NCI-H1436 (cell line): ENCODE results near the gene ADARB1.
A peak's percentile ranks its signal among the peaks of the same experiment; 100 is the strongest.
"Not testable (repeated sequence)": the region's sequence is repeated elsewhere in the genome, so short reads cannot be mapped to it uniquely, and the experiment has no call there.

Experiments used
- DNase-seq: peaks from one replicate; lab custom pipeline; 2025; lab: John Stamatoyannopoulos, UW

The ADARB1 gene

GRCh38 chr21:45117314-45117713 is 42.9 kb downstream of the ADARB1 start:
- DNase-seq, result no peak

- no peak for DNase-seq
Observed at GRCh38 chr21:45118099-45118498, 43.7 kb downstream of the ADARB1 start.

- no peak for DNase-seq
Observed at GRCh38 chr21:45119812-45120211, 45.4 kb downstream of the ADARB1 start.

- DNase-seq, result no peak
Observed at GRCh38 chr21:45120975-45121374, 46.6 kb downstream of the ADARB1 start.

GRCh38 chr21:45122030-45122429 is 47.6 kb downstream of the ADARB1 start:
- no peak for DNase-seq

GRCh38 chr21:45122432-45123132 is 48.2 kb downstream of the ADARB1 start:
- no peak for DNase-seq

- DNase-seq, result no peak
Observed at GRCh38 chr21:45123440-45123839, 49.1 kb downstream of the ADARB1 start.

- no peak for DNase-seq
Observed at GRCh38 chr21:45124596-45124995, 50.2 kb downstream of the ADARB1 start.

GRCh38 chr21:45125357-45125756 is 51.0 kb downstream of the ADARB1 start:
- DNase-seq, result no peak

GRCh38 chr21:45126204-45126626 is 51.8 kb downstream of the ADARB1 start:
- DNase-seq, result no peak

- no peak for DNase-seq
Observed at GRCh38 chr21:45126983-45127382, 52.6 kb downstream of the ADARB1 start.

GRCh38 chr21:45127937-45128336 is 53.6 kb downstream of the ADARB1 start:
- DNase-seq, result no peak

GRCh38 chr21:45128613-45129188 is 54.3 kb downstream of the ADARB1 start:
- peak; percentile 12 for DNase-seq

- DNase-seq, result no peak
Observed at GRCh38 chr21:45129189-45129923, 55.0 kb downstream of the ADARB1 start.

GRCh38 chr21:45130324-45130774 is 56.0 kb downstream of the ADARB1 start:
- no peak for DNase-seq

GRCh38 chr21:45131537-45131999 is 57.2 kb downstream of the ADARB1 start:
- DNase-seq, result no peak

- no peak for DNase-seq
Observed at GRCh38 chr21:45132841-45133573, 58.6 kb downstream of the ADARB1 start.

- DNase-seq, result not testable (repeated sequence)
Observed at GRCh38 chr21:45133574-45134278, 59.3 kb downstream of the ADARB1 start.

GRCh38 chr21:45134279-45135076 is 60.1 kb downstream of the ADARB1 start:
- DNase-seq, result no peak

- DNase-seq, result no peak
Observed at GRCh38 chr21:45135122-45135521, 60.7 kb downstream of the ADARB1 start.

GRCh38 chr21:45135868-45136267 is 61.5 kb downstream of the ADARB1 start:
- DNase-seq, result no peak
